ENCODE results near the gene PIGX. TPM values are rescaled to one million over a fixed set of nuclear protein-coding genes. Genes with fewer than 3 reads are reported as not detected.
A peak's percentile ranks its signal among the peaks of the same experiment; 100 is the strongest.
"Not testable (repeated sequence)": the region's sequence is repeated elsewhere in the genome, so short reads cannot be mapped to it uniquely, and the experiment has no call there.

The PIGX gene
- total and polyA plus RNA-seq, 3 experiments from 2014 or later = 38.7 to 50.5 (median 49.0) TPM

- Histone ChIP-seq H3K4me1 (ENCODE audit: insufficient read depth, low read length) (peaks cover 12% of the 10 kb centered on the region), H3K27ac (ENCODE audit: low read depth, low read length) (no peak overlapping the region), H3K4me3 (ENCODE audit: low read length) (no peak overlapping the region), H3K9me3 (ENCODE audit: low read length) (no peaks in the 10 kb centered on the region), H3K27me3 (ENCODE audit: insufficient read depth, low read length, poor library complexity, severe bottlenecking) (no peaks in the 10 kb centered on the region), H3K36me3 (ENCODE audit: insufficient read depth, low read length) (no peaks in the 10 kb centered on the region)
- Mint-ChIP-seq H3K27ac (peak overlapping the region in 3 of 8 donors; percentile 20 to 54 (median 38)), H3K9me3 (no peaks in the 10 kb centered on the region), H3K27me3 (no peaks in the 10 kb centered on the region), H3K4me1 (peaks cover 16 to 22% (median 19%) of the 10 kb centered on the region in 3 donors), H3K36me3 (peaks cover 0 to 31% (median 5%) of the 10 kb centered on the region in 3 donors), H3K4me3 (no peak overlapping the region)
- ChIA-PET CTCF (no interaction called here), POLR2A (no interaction called here)
- DNase-seq = no peak
Observed at GRCh38 chr3:196736670-196737374, 24.6 kb downstream of the PIGX start.

GRCh38 chr3:196737655-196738054 lies 25.5 kb downstream of the PIGX start:
- Mint-ChIP-seq H3K4me1 (peaks cover 17 to 27% (median 21%) of the 10 kb centered on the region in 3 donors), H3K36me3 (peaks cover 0 to 31% (median 5%) of the 10 kb centered on the region in 3 donors), H3K4me3 (no peak overlapping the region), H3K27me3 (no peaks in the 10 kb centered on the region), H3K9me3 (no peaks in the 10 kb centered on the region), H3K27ac (no peak overlapping the region)
- Histone ChIP-seq H3K4me3 (ENCODE audit: low read length) (no peak overlapping the region), H3K4me1 (ENCODE audit: insufficient read depth, low read length) (peaks cover 16% of the 10 kb centered on the region), H3K9me3 (ENCODE audit: low read length) (no peaks in the 10 kb centered on the region), H3K36me3 (ENCODE audit: insufficient read depth, low read length) (no peaks in the 10 kb centered on the region), H3K27me3 (ENCODE audit: insufficient read depth, low read length, poor library complexity, severe bottlenecking) (no peaks in the 10 kb centered on the region), H3K27ac (ENCODE audit: low read depth, low read length) (no peak overlapping the region)
- ChIA-PET CTCF (no interaction called here), POLR2A (no interaction called here)
- no peak for DNase-seq

- ChIA-PET CTCF (interaction anchor here (1.5 kb wide), 1 partner anchor 51 kb away, joined by 3 read pairs; no protein-coding TSS in a partner anchor), POLR2A (interaction anchor here (0.5 to 2.4 kb wide), 8 partner anchors 28 to 423 kb away, joined by 3 to 18 read pairs (median 5); partner anchors contain the start of genes CEP19, DYNLT2B, FBXO45 and NCBP2)
- Histone ChIP-seq H3K36me3 (ENCODE audit: insufficient read depth, low read length) (no peaks in the 10 kb centered on the region), H3K9me3 (ENCODE audit: low read length) (no peaks in the 10 kb centered on the region), H3K27ac (ENCODE audit: low read depth, low read length) (peak within 1 kb of the TSS; percentile 82), H3K27me3 (ENCODE audit: insufficient read depth, low read length, poor library complexity, severe bottlenecking) (no peaks in the 10 kb centered on the region), H3K4me3 (ENCODE audit: low read length) (peak within 1 kb of the TSS; percentile 72), H3K4me1 (ENCODE audit: insufficient read depth, low read length) (peaks cover 23% of the 10 kb centered on the region)
- peak within 1 kb of the TSS; percentile 91 to 100 (median 99) for H3K4me3 Mint-ChIP-seq
- H3K27me3 Mint-ChIP-seq = no peaks in the 10 kb centered on the region
- H3K36me3 Mint-ChIP-seq = peaks cover 0 to 21% (median 3%) of the 10 kb centered on the region in 3 donors
- no peaks in the 10 kb centered on the region for H3K9me3 Mint-ChIP-seq
- peak; percentile 83 to 91 (median 88) for DNase-seq
- H3K27ac Mint-ChIP-seq = peak within 1 kb of the TSS; percentile 90 to 100 (median 98)
- peaks cover 33 to 42% (median 38%) of the 10 kb centered on the region in 3 donors for H3K4me1 Mint-ChIP-seq
Observed at GRCh38 chr3:196739671-196740480, 27.7 kb downstream of the PIGX start, which contains the start of gene PAK2. Gene PAK2, plus strand, starts transcription at chr3:196739857. Its CDS starts 42,790 bp downstream, at chr3:196782647.

- no peaks in the 10 kb centered on the region for H3K36me3 ChIP-seq (ENCODE audit: insufficient read depth, low read length)
- Mint-ChIP-seq H3K36me3 (peaks cover 0 to 19% (median 3%) of the 10 kb centered on the region in 3 donors), H3K27me3 (no peaks in the 10 kb centered on the region), H3K27ac (peak overlapping the region; percentile 90 to 100 (median 98)), H3K4me3 (peak overlapping the region; percentile 91 to 100 (median 99)), H3K9me3 (no peaks in the 10 kb centered on the region), H3K4me1 (peaks cover 34 to 49% (median 44%) of the 10 kb centered on the region in 3 donors)
- CTCF ChIA-PET = interaction anchor here (0.7 to 1.5 kb wide), 3 partner anchors 10 to 50 kb away, joined by 3 read pairs; partner anchors contain the start of genes CEP19 and PIGX
- peak in 3 of 5 donors; percentile 43 to 68 (median 56) for DNase-seq
- H3K27me3 ChIP-seq (ENCODE audit: insufficient read depth, low read length, poor library complexity, severe bottlenecking) = no peaks in the 10 kb centered on the region
- H3K9me3 ChIP-seq (ENCODE audit: low read length) = no peaks in the 10 kb centered on the region
- H3K27ac ChIP-seq (ENCODE audit: low read depth, low read length) = peak overlapping the region; percentile 82
- POLR2A ChIA-PET = interaction anchor here (0.6 to 2.4 kb wide), 5 partner anchors 28 to 424 kb away, joined by 3 to 18 read pairs (median 11); partner anchors contain the start of genes CEP19, FBXO45, NCBP2 and PIGX
- H3K4me1 ChIP-seq (ENCODE audit: insufficient read depth, low read length) = peaks cover 23% of the 10 kb centered on the region
- H3K4me3 ChIP-seq (ENCODE audit: low read length) = peak overlapping the region; percentile 72
Observed at GRCh38 chr3:196740481-196741248, 28.5 kb downstream of the PIGX start.

- ChIA-PET CTCF (interaction anchor here (1.0 kb wide), 1 partner anchor 11 kb away, joined by 3 read pairs; no protein-coding TSS in a partner anchor), POLR2A (interaction anchor here (2.4 kb wide), 2 partner anchors 29 to 126 kb away, joined by 12 to 18 read pairs; partner anchors contain the start of genes CEP19, PIGX and SENP5)
- peak overlapping the region; percentile 82 for H3K27ac ChIP-seq (ENCODE audit: low read depth, low read length)
Observed at GRCh38 chr3:196741249-196741889, 29.2 kb downstream of the PIGX start.

GRCh38 chr3:196743569-196743968 lies 31.4 kb downstream of the PIGX start:
- H3K27me3 ChIP-seq (ENCODE audit: insufficient read depth, low read length, poor library complexity, severe bottlenecking); H3K27ac ChIP-seq (ENCODE audit: low read depth, low read length); H3K4me3 ChIP-seq (ENCODE audit: low read length); H3K36me3 ChIP-seq (ENCODE audit: insufficient read depth, low read length); POLR2A ChIA-PET; DNase-seq; H3K27me3 Mint-ChIP-seq; H3K9me3 ChIP-seq (ENCODE audit: low read length); H3K9me3 Mint-ChIP-seq; CTCF ChIA-PET: not testable (repeated sequence)
- Mint-ChIP-seq H3K4me1 (peaks cover 48 to 68% (median 68%) of the 10 kb centered on the region in 3 donors), H3K36me3 (peaks cover 0 to 30% (median 16%) of the 10 kb centered on the region in 3 donors), H3K27ac (peak overlapping the region in 6 of 8 donors; percentile 70 to 95 (median 90)), H3K4me3 (peak overlapping the region in 2 of 7 donors; percentile 23 to 79)
- peaks cover 23% of the 10 kb centered on the region for H3K4me1 ChIP-seq (ENCODE audit: insufficient read depth, low read length)

More at GRCh38 chr3:196741249-196741889, 29.2 kb downstream of the PIGX start:
- Mint-ChIP-seq H3K27me3 (no peaks in the 10 kb centered on the region), H3K4me3 (peak overlapping the region; percentile 91 to 100 (median 99)), H3K9me3 (no peaks in the 10 kb centered on the region), H3K36me3 (peaks cover 3 to 22% (median 4%) of the 10 kb centered on the region in 3 donors), H3K27ac (peak overlapping the region; percentile 90 to 100 (median 98)), H3K4me1 (peaks cover 38 to 56% (median 51%) of the 10 kb centered on the region in 3 donors)
- Histone ChIP-seq H3K4me1 (ENCODE audit: insufficient read depth, low read length) (peaks cover 23% of the 10 kb centered on the region), H3K36me3 (ENCODE audit: insufficient read depth, low read length) (no peaks in the 10 kb centered on the region), H3K27me3 (ENCODE audit: insufficient read depth, low read length, poor library complexity, severe bottlenecking) (no peaks in the 10 kb centered on the region), H3K9me3 (ENCODE audit: low read length) (no peaks in the 10 kb centered on the region), H3K4me3 (ENCODE audit: low read length) (peak overlapping the region; percentile 72)
- no peak for DNase-seq

- no peak overlapping the region for H3K4me3 ChIP-seq (ENCODE audit: low read length)
- DNase-seq = no peak
- no peaks in the 10 kb centered on the region for H3K9me3 ChIP-seq (ENCODE audit: low read length)
- H3K4me3 Mint-ChIP-seq = no peak overlapping the region
- H3K9me3 Mint-ChIP-seq = peaks cover 0 to 2% (median 0%) of the 10 kb centered on the region in 5 donors
- H3K4me1 ChIP-seq (ENCODE audit: insufficient read depth, low read length) = no peaks in the 10 kb centered on the region
- POLR2A ChIA-PET = no interaction called here
- no peaks in the 10 kb centered on the region for H3K27me3 Mint-ChIP-seq
- H3K36me3 Mint-ChIP-seq = peaks cover 9 to 49% (median 16%) of the 10 kb centered on the region in 3 donors
- H3K27ac ChIP-seq (ENCODE audit: low read depth, low read length) = no peak overlapping the region
- H3K4me1 Mint-ChIP-seq = peaks cover 50 to 79% (median 78%) of the 10 kb centered on the region in 3 donors
- CTCF ChIA-PET = no interaction called here
- peaks cover 3% of the 10 kb centered on the region for H3K36me3 ChIP-seq (ENCODE audit: insufficient read depth, low read length)
- H3K27me3 ChIP-seq (ENCODE audit: insufficient read depth, low read length, poor library complexity, severe bottlenecking) = no peaks in the 10 kb centered on the region
- peak overlapping the region in 4 of 8 donors; percentile 19 to 46 (median 36) for H3K27ac Mint-ChIP-seq
Observed at GRCh38 chr3:196749125-196749524, 36.9 kb downstream of the PIGX start.

Data from CD8-positive, alpha-beta memory T cell (primary cell).